HG02970 (cell line): ENCODE results near the gene TSEN54.
"Not testable (repeated sequence)": the region's sequence is repeated elsewhere in the genome, so short reads cannot be mapped to it uniquely, and the experiment has no call there.

Experiments used
- ATAC-seq: cut with Tn5 transposase; IDR thresholded peaks from one replicate; pipeline ENCODE4 v1.9.1; 2021; ENCODE audit warnings: mild to moderate bottlenecking, moderate library complexity, moderate number of reproducible peaks; ENCODE audit not compliant: unreplicated experiment, low FRiP score

The TSEN54 gene

GRCh38 chr17:75515496-75516254 is 653 bp upstream of the TSEN54 start, which contains the start of gene CASKIN2:
TSS of gene CASKIN2 (minus strand) at chr17:75515537. CDS start at chr17:75513804, 1,733 bp downstream.
- ATAC-seq = peak; percentile 36

- peak; percentile 22 for ATAC-seq
These were observed 430 bp downstream of the TSEN54 start for GRCh38 chr17:75516619-75517296.

GRCh38 chr17:75517297-75517865 is 1.1 kb downstream of the TSEN54 start:
- no peak for ATAC-seq

GRCh38 chr17:75518201-75518600 is 1.9 kb downstream of the TSEN54 start:
- ATAC-seq = no peak

- no peak for ATAC-seq
These were observed 2.7 kb downstream of the TSEN54 start for GRCh38 chr17:75518983-75519537.

- not testable (repeated sequence) for ATAC-seq
These were observed 4.1 kb downstream of the TSEN54 start for GRCh38 chr17:75520413-75520812.

GRCh38 chr17:75521290-75521689 is 5.0 kb downstream of the TSEN54 start:
- ATAC-seq = no peak

GRCh38 chr17:75521951-75522727 is 5.8 kb downstream of the TSEN54 start:
- ATAC-seq = no peak

- no peak for ATAC-seq
These were observed 7.3 kb downstream of the TSEN54 start for GRCh38 chr17:75523647-75524046.

GRCh38 chr17:75524269-75524969 is 8.1 kb downstream of the TSEN54 start:
- ATAC-seq = no peak

- peak; percentile 74 for ATAC-seq
These were observed 8.9 kb downstream of the TSEN54 start, which contains the start of gene LLGL2 for GRCh38 chr17:75524970-75525805. TSS of gene LLGL2 (plus strand) at chr17:75525697. CDS start at chr17:75543427, 17,730 bp downstream.

- ATAC-seq = no peak
These were observed 9.7 kb downstream of the TSEN54 start for GRCh38 chr17:75525806-75526554.

GRCh38 chr17:75526555-75527270 is 10.4 kb downstream of the TSEN54 start:
- no peak for ATAC-seq

GRCh38 chr17:75530837-75531720 is 14.8 kb downstream of the TSEN54 start:
- ATAC-seq = no peak

GRCh38 chr17:75531721-75532072 is 15.4 kb downstream of the TSEN54 start:
- ATAC-seq = no peak

GRCh38 chr17:75535119-75535537 is 18.8 kb downstream of the TSEN54 start:
- no peak for ATAC-seq

GRCh38 chr17:75535871-75536270 is 19.5 kb downstream of the TSEN54 start:
- no peak for ATAC-seq
